Measurements from ENCODE around the gene E2F2.

Gene E2F2

DNA sequence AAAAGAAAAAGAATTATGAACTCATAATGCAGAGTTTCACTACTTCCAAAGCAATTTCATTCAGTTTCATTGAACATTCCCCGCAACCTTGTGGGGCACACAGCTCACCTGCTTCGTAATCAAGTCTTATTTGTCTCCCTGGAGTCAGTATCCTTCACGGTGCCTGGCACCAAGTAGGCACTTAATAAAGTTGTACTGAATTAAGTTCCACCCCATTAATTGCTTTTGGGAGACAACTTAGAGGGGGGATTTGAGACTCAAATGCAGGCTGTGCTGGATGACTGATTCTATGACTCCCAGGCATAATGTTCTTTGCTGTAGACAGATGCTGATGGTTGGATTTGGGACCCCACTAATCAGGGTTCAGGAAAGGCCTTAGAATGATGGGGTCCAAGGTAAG lies 34.7 kb upstream of the E2F2 start:
- TF ChIP-seq MYC (IDR thresholded peaks at IDR 0.05; ENCODE audit: low read depth, low read length) (no peak), POLR2A (IDR thresholded peaks at IDR 0.05; ENCODE audit: extremely low read depth, insufficient read length) (no peak)
- TF ChIP-seq, protein P1, sequence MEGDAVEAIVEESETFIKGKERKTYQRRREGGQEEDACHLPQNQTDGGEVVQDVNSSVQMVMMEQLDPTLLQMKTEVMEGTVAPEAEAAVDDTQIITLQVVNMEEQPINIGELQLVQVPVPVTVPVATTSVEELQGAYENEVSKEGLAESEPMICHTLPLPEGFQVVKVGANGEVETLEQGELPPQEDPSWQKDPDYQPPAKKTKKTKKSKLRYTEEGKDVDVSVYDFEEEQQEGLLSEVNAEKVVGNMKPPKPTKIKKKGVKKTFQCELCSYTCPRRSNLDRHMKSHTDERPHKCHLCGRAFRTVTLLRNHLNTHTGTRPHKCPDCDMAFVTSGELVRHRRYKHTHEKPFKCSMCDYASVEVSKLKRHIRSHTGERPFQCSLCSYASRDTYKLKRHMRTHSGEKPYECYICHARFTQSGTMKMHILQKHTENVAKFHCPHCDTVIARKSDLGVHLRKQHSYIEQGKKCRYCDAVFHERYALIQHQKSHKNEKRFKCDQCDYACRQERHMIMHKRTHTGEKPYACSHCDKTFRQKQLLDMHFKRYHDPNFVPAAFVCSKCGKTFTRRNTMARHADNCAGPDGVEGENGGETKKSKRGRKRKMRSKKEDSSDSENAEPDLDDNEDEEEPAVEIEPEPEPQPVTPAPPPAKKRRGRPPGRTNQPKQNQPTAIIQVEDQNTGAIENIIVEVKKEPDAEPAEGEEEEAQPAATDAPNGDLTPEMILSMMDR (IDR thresholded peaks at IDR 0.05; ENCODE audit: low read depth, low read length) = no peak
- TF ChIP-seq, protein P2, sequence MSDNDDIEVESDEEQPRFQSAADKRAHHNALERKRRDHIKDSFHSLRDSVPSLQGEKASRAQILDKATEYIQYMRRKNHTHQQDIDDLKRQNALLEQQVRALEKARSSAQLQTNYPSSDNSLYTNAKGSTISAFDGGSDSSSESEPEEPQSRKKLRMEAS (IDR thresholded peaks at IDR 0.05; ENCODE audit: low read depth, low read length) = no peak
- no peak for DNase-seq (ENCODE audit: low read depth)
- H3K4me3 ChIP-seq (ENCODE audit: low read depth, low read length) = no peak overlapping the region

DNA sequence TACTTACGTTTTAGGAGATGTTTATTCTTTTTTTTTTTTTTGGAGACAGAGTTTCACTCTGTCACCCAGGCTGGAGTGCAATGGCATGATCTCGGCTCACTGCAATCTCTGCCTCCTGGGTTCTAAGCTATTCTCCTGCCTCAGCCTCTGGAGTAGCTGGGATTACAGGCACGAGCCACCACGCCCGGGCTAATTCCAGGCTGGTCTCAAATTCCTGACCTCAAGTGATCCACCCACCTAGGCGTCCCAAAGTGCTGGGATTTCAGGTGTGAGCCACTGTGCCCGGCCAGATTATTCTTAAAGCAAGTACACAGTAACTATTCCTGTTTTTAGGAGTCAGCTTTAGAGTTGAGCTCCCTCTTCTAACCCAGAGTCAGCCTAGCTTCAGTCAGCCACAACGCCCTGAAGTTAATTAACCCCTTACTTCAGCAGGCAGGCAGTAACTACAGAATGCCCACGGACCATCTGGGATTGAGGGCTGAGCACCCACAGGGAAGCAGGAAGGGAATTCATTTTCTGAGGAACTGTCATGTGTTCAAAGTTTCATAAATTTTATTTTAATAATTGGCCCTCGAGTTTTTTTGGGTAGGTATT lies 33.6 kb upstream of the E2F2 start:
- no peak for DNase-seq (ENCODE audit: low read depth)
- no peak overlapping the region for H3K4me3 ChIP-seq (ENCODE audit: low read depth, low read length)
- TF ChIP-seq MYC (IDR thresholded peaks at IDR 0.05; ENCODE audit: low read depth, low read length) (no peak), POLR2A (IDR thresholded peaks at IDR 0.05; ENCODE audit: extremely low read depth, insufficient read length) (no peak)
- TF ChIP-seq, protein P2 (IDR thresholded peaks at IDR 0.05; ENCODE audit: low read depth, low read length) = no peak
- TF ChIP-seq, protein P1 (IDR thresholded peaks at IDR 0.05; ENCODE audit: low read depth, low read length) = no peak

DNA sequence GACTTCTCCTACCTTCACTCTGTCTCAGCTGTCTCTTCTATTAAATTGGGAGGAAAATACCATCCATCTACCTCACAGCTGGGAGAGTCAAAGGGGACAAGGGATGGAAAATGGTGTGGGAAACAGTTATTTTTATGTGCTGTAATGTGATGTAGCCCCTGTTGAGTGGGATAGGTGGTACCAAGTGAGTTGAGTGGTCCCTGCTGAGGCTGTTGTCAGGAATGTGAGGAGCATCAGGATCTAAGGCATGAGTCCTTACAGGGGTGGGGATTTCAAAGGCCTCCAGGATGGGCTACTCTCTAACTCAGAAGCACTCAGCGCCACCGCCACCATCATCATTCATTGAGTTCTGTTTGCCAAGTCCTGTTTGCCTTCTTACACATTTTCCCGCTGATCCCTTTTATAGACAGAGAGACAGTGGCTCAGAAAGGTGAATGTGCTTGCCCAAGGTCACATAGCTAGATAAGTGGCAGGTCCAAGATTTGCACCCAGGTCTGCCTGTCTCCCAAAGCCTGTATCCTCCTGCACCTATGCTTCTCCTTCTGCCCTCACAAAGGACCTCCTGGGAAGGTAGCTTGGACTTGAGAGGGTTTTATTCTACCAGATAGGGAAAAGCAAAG lies 32.8 kb upstream of the E2F2 start:
- no peak for DNase-seq (ENCODE audit: low read depth)
- TF ChIP-seq POLR2A (IDR thresholded peaks at IDR 0.05; ENCODE audit: extremely low read depth, insufficient read length) (no peak), MYC (IDR thresholded peaks at IDR 0.05; ENCODE audit: low read depth, low read length) (no peak)
- TF ChIP-seq, protein P2 (IDR thresholded peaks at IDR 0.05; ENCODE audit: low read depth, low read length) = no peak
- TF ChIP-seq, protein P1 (IDR thresholded peaks at IDR 0.05; ENCODE audit: low read depth, low read length) = no peak
- no peak overlapping the region for H3K4me3 ChIP-seq (ENCODE audit: low read depth, low read length)

DNA sequence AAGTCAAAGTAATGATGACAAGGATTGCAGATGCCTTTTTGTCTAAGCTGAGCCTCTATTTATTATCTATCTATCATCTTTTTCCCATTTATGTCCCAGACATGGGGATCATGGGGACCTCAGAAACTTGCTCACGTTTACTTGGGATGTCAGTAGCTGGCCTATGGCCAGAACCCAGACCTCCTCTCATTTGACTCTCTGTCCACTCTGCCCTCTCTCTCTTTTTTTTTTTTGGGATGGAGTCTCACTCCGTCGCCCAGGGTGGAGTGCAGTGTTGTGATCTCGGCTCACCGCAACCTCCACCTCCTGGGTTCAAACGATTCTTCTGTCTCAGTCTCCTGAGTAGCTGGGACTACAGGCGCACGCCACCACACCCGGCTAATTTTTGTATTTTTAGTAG lies 32.0 kb upstream of the E2F2 start:
- DNase-seq (ENCODE audit: low read depth) = no peak
- H3K4me3 ChIP-seq (ENCODE audit: low read depth, low read length) = no peak overlapping the region
- TF ChIP-seq, protein P1 (IDR thresholded peaks at IDR 0.05; ENCODE audit: low read depth, low read length) = no peak
- TF ChIP-seq, protein P2 (IDR thresholded peaks at IDR 0.05; ENCODE audit: low read depth, low read length) = no peak
- TF ChIP-seq MYC (IDR thresholded peaks at IDR 0.05; ENCODE audit: low read depth, low read length) (no peak), POLR2A (IDR thresholded peaks at IDR 0.05; ENCODE audit: extremely low read depth, insufficient read length) (no peak)

DNA sequence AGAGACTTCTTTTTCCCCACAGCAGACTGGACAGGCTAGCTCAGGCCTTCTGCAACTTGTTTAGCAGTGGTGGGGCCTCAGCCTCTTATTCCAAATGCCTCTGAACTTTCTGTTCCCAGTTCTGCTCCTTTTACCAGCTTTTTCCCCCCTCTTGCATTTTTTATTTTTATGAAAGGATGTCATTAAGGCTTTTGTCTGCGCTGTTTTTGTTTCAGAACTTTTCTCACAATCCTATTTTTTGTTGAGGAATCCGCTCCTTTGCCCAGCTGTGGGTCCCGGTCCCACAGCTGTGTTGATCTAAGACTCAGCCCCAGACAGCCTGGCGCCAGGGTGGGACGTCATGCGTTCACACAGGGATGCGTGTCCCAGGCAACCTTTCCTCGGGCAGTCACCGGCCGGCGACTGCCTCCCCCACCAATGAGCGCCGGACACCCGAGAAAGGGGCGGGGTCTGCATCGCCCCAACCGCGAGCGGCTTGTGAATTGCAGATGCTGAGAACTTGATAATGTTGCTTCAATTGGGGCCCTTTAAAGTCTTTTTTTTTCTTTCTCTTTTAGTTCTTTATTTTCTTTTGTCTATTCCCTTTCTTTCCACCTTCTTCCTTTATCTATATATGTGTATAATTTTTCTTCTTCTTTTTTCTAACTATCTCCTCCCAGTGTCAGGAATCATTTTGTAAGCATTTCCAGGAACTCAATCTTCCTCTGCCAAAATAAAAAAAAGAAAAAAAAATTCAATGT lies 31.3 kb upstream of the E2F2 start:
- DNase-seq (ENCODE audit: low read depth) = peak; percentile 46
- H3K4me3 ChIP-seq (ENCODE audit: low read depth, low read length) = no peak overlapping the region

More for the DNA sequence above, 31.3 kb upstream of the E2F2 start:
- TF ChIP-seq POLR2A (IDR thresholded peaks at IDR 0.05; ENCODE audit: extremely low read depth, insufficient read length) = no peak
- no peak for TF ChIP-seq MYC (IDR thresholded peaks at IDR 0.05; ENCODE audit: low read depth, low read length)
- TF ChIP-seq, protein P2 (IDR thresholded peaks at IDR 0.05; ENCODE audit: low read depth, low read length) = no peak
- TF ChIP-seq, protein P1 (IDR thresholded peaks at IDR 0.05; ENCODE audit: low read depth, low read length) = no peak
